Coronary artery (tissue), 2 donors: ENCODE data around the gene ABCA1.
"Not testable (repeated sequence)": the region's sequence is repeated elsewhere in the genome, so short reads cannot be mapped to it uniquely, and the experiment has no call there.

Experiments
- DNase-seq: peaks from one replicate; pipeline ENCODE4 v3.0.0-alpha.2; 2017; ENCODE audit warnings: low spot score
- H3K27ac ChIP-seq, 2 donors: fragments of 200-600 bp; sonication (generic); one replicate each; pipeline ENCODE4 v1.5.1; 2016 to 2019
- H3K4me3 ChIP-seq: fragments of 200-600 bp; sonication (generic); 2 replicates; pipeline ENCODE4 v1.5.1; 2016; ENCODE audit warnings: mild to moderate bottlenecking, moderate library complexity
- TF ChIP-seq, protein P1 (sequence below): fragments of 200-600 bp; sonication (generic); IDR thresholded peaks from one replicate; pipeline ENCODE4 v1.5.1; 2019; ENCODE audit warnings: antibody characterized with exemption

The ABCA1 gene

DNA sequence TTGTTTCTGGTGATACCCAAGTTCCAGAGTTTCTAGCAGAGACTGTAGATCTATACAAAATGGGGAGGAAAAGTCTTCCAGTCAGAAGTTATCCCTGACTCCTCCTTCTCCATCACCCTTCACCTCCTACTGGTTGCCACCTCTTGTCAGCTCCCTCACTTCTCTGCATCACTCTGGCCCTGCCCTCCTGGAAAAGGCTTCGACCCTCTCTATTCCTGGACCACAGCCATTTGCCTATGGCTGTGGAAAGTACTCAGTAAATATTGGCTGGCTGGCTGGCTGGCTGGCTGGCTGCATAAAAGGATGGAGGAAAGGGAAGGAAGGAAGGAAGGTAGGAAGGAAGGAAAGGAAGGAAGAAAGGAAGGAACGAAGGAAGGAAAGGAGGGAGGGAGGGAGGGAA lies 32.7 kb upstream of the ABCA1 start:
- H3K27ac ChIP-seq, result no peak overlapping the region
- TF ChIP-seq, protein P1, sequence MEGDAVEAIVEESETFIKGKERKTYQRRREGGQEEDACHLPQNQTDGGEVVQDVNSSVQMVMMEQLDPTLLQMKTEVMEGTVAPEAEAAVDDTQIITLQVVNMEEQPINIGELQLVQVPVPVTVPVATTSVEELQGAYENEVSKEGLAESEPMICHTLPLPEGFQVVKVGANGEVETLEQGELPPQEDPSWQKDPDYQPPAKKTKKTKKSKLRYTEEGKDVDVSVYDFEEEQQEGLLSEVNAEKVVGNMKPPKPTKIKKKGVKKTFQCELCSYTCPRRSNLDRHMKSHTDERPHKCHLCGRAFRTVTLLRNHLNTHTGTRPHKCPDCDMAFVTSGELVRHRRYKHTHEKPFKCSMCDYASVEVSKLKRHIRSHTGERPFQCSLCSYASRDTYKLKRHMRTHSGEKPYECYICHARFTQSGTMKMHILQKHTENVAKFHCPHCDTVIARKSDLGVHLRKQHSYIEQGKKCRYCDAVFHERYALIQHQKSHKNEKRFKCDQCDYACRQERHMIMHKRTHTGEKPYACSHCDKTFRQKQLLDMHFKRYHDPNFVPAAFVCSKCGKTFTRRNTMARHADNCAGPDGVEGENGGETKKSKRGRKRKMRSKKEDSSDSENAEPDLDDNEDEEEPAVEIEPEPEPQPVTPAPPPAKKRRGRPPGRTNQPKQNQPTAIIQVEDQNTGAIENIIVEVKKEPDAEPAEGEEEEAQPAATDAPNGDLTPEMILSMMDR, result no peak
- DNase-seq, result no peak
- H3K4me3 ChIP-seq, result no peak overlapping the region

DNA sequence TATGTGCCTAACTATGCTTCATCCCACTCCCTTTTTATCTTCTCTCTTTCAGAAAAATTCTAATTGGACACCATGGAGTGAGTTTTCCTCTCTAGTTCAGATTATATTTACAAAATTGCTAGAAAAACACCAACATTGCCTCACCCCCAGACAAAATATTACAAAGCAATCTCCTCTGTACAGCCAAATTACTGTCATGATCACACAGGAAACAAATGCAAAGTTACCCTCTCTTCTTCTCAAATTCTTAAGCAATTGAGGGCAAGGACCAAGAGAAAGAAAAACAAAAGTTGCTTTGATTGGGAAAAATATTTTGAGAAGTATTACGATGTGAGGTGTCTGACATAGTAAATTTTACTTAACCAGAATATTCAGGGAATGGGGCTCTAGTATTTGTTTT lies 30.8 kb upstream of the ABCA1 start:
- Histone ChIP-seq H3K4me3 (no peak overlapping the region), H3K27ac (no peak overlapping the region)
- TF ChIP-seq, protein P1, result no peak
- DNase-seq, result no peak

DNA sequence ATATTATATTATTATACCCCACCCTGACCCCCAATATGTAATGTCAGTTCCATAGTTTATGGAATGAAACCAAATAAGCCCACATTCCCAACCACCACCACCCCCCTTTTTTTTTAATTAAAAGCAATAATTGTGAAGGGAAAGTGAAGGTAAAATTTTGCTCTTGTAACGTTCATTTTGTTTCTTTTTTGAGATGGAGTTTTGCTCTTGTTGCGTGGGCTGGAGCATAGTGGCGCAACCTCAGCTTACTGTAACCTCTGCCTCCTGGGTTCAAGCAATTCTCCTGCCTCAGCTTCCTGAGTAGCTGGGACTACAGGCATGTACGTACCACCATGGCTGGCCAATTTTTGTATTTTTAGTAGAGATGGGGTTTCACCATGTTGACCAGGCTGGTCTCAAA lies 30.1 kb upstream of the ABCA1 start:
- DNase-seq, H3K27ac ChIP-seq, H3K4me3 ChIP-seq: not testable (repeated sequence)

DNA sequence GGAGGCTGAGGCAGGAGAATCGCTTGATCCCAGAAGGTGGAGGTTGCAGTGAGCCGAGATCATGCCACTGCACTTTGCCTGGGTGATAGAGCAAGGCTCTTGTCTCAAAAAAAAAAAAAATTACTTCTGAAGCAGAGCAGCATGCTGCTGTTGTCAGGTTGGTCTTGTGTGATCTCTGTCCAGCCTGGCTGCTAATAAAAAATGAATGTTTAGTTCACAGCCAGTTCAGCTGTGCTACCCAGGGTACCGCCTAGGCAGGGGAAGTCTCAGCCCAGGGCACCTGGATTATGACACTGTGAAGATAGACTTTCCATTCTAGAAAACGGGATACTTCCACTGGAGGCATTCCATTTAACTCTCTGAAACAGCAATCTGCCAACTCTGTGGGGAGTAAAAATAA lies 23.5 kb upstream of the ABCA1 start:
- Histone ChIP-seq H3K4me3 (no peak overlapping the region), H3K27ac (no peak overlapping the region)
- TF ChIP-seq, protein P1, result no peak
- DNase-seq, result no peak

DNA sequence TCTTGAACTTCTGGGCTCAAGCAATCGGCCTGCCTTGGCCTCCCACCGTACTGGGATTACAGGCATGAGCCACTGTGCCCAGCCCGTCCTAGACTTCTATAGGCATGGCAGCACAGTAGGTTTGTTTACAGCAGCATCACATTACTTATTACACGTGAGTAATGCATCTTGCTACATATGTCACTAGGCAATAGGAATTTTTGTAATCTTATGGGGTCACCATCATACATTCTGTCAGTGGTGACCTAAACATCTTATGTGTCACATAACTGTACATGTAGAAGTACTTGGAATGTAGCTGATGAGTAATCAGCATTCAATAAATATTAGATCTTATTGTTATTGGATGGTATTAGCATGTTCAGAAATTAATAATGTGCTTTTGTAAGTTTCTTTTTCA lies 22.9 kb upstream of the ABCA1 start:
- TF ChIP-seq, protein P1, result no peak
- no peak overlapping the region for H3K27ac ChIP-seq
- H3K4me3 ChIP-seq, result no peak overlapping the region
- no peak for DNase-seq

DNA sequence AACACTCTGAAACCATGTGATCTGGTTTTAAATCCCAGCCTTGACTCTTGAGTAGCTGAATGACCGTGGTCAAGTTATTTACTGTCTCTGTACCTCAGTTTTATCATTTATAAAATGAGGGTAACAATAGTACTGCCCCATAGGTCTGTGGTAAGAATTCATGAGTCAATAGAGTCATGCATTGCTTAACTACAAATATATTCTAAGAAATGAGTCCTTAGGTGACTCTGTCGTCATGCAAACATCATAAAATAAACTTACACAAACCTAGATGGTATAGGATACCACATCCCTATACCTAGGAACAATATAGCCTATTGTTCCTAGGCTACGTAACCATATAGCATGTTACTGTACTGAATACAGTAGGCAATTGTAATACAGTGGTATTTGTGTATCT lies 20.3 kb upstream of the ABCA1 start:
- no peak for DNase-seq
- no peak overlapping the region for H3K27ac ChIP-seq
- TF ChIP-seq, protein P1, result no peak
- H3K4me3 ChIP-seq, result no peak overlapping the region

DNA sequence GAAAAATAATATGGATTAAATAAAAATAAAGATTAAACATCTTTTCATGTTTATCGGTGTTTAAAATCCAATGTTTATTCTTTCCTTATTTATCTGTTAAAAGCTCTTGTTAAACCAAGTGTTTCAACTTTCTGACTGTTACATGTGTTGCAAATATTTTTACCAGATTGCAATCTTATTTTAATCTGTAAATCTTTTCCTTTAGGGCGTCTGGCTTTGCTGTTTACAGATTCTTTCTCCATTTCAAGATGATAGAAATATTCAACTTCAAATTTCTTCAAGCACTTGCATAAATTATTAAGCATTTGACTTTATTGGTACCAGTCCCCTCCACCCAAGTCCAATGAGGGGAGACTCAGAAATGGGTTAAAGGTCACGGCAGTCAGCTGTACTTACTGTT lies 16.9 kb upstream of the ABCA1 start:
- Histone ChIP-seq H3K27ac (no peak overlapping the region), H3K4me3 (no peak overlapping the region)
- DNase-seq, result no peak
- TF ChIP-seq, protein P1, result no peak

DNA sequence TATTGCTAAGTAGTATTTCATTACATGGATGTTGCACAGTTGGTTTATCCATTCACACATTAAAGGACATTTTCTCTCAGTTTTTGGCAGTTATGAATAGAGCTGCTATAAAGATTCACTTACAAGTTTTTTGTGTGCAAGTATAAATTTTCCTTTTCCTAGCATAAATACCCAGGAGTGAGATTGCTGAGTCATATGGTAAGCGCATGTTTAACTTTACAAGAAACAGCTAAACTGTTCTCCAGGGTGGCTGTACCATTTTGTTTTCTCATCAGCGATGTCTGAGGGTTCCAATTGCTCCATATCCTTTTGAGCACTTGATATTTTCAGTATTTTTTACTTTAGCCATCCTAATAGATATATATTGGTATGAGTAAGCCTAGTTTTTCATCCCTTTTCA lies 16.4 kb upstream of the ABCA1 start:
- no peak overlapping the region for H3K27ac ChIP-seq
- TF ChIP-seq, protein P1, result no peak
- no peak for DNase-seq
- no peak overlapping the region for H3K4me3 ChIP-seq
